Measurements from ENCODE around the gene SLC35B2.

Gene SLC35B2

GRCh38 chr6:44219815-44220784, 37.2 kb downstream of the SLC35B2 start:
- DNase-seq = no peak

- DNase-seq = peak; percentile 67
Measured at GRCh38 chr6:44219053-44219814, 38.1 kb downstream of the SLC35B2 start.

- no peak for DNase-seq
Measured at GRCh38 chr6:44217332-44218143, 39.8 kb downstream of the SLC35B2 start.

GRCh38 chr6:44216677-44217331, 40.5 kb downstream of the SLC35B2 start, which contains the start of gene MYMX:
TSS of gene MYMX (plus strand) at chr6:44216926. CDS start at chr6:44217472, 546 bp downstream.
- no peak for DNase-seq

- no peak for DNase-seq
Measured at GRCh38 chr6:44214307-44214706, 43.0 kb downstream of the SLC35B2 start.

- DNase-seq = no peak
Measured at GRCh38 chr6:44211284-44211683, 46.0 kb downstream of the SLC35B2 start.

GRCh38 chr6:44207966-44208365, 49.4 kb downstream of the SLC35B2 start:
- DNase-seq = no peak

Data from NCI-H1048 (cell line).